ENCODE results near the gene FXYD5.

DNA sequence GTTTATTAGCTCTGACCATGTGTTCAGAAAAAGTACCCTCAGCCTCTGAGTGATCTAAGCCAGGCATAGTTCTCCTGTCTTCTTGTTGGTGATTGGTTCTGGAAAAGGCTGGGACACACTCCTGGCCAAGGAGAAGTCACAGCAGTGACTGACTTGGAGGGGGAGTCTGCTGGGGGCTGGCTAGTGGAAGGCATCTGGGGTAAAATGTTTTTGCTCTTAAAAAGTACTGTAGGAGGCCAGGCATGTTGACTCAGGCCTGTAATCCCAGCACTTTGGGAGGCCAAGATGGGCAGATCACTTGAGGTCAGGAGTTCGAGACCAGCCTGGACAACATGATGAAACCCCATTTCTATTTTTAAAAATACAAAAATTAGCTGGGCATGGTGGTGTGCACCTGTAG lies 52.3 kb downstream of the FXYD5 start:
- TF ChIP-seq EZH2phosphoT487 (IDR thresholded peaks at IDR 0.05; ENCODE audit: borderline replicate concordance) = no peak
- TF ChIP-seq, protein P1, sequence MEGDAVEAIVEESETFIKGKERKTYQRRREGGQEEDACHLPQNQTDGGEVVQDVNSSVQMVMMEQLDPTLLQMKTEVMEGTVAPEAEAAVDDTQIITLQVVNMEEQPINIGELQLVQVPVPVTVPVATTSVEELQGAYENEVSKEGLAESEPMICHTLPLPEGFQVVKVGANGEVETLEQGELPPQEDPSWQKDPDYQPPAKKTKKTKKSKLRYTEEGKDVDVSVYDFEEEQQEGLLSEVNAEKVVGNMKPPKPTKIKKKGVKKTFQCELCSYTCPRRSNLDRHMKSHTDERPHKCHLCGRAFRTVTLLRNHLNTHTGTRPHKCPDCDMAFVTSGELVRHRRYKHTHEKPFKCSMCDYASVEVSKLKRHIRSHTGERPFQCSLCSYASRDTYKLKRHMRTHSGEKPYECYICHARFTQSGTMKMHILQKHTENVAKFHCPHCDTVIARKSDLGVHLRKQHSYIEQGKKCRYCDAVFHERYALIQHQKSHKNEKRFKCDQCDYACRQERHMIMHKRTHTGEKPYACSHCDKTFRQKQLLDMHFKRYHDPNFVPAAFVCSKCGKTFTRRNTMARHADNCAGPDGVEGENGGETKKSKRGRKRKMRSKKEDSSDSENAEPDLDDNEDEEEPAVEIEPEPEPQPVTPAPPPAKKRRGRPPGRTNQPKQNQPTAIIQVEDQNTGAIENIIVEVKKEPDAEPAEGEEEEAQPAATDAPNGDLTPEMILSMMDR (conservative IDR thresholded peaks at IDR 0.05; ENCODE audit: low read length) = no peak

All from Loucy (cell line).